DOHH2 (cell line): ENCODE data around the gene RPL21.
A peak's percentile ranks its signal among the peaks of the same experiment; 100 is the strongest.

ENCODE experiments used
- H3F3A ChIP-seq: fragments of 200-600 bp; sonication (generic), shearing (Covaris generic); 2 replicates; pipeline ENCODE4 v1.6.0; 2016; ENCODE audit warnings: antibody characterized with exemption, mild to moderate bottlenecking; ENCODE audit not compliant: control insufficient read depth, insufficient read depth
- H3K27ac ChIP-seq: fragments of 200-600 bp; sonication (generic); 2 replicates; pipeline ENCODE4 v1.5.1; 2014; ENCODE audit warnings: low read depth, mild to moderate bottlenecking, low read length, moderate library complexity
- H3K27me3 ChIP-seq: fragments of 200-600 bp; sonication (generic); 2 replicates; pipeline ENCODE4 v1.6.1; 2014; ENCODE audit warnings: mild to moderate bottlenecking, low read length, mixed read lengths; ENCODE audit not compliant: control insufficient read depth
- H3K36me3 ChIP-seq: fragments of 200-600 bp; sonication (generic); 2 replicates; pipeline ENCODE4 v1.6.1; 2014; ENCODE audit warnings: mild to moderate bottlenecking, low read length, moderate library complexity, mixed read lengths; ENCODE audit not compliant: control insufficient read depth
- H3K4me1 ChIP-seq: fragments of 200-600 bp; sonication (generic); 2 replicates; pipeline ENCODE4 v1.6.1; 2014; ENCODE audit warnings: mild to moderate bottlenecking, low read length, mixed read lengths; ENCODE audit not compliant: control insufficient read depth
- H3K4me2 ChIP-seq: fragments of 200-600 bp; sonication (generic); 2 replicates; pipeline ENCODE4 v1.6.0; 2014; ENCODE audit warnings: mild to moderate bottlenecking, low read length, moderate library complexity
- H3K4me3 ChIP-seq: fragments of 200-600 bp; sonication (generic); 2 replicates; pipeline ENCODE4 v1.5.1; 2014; ENCODE audit warnings: mild to moderate bottlenecking, low read length, mixed read lengths
- H3K79me2 ChIP-seq: fragments of 200-600 bp; sonication (generic); 2 replicates; pipeline ENCODE4 v1.6.1; 2014; ENCODE audit warnings: mild to moderate bottlenecking, low read length, mixed read lengths; ENCODE audit not compliant: control insufficient read depth
- H3K9me2 ChIP-seq: fragments of 200-600 bp; sonication (generic); replicated peaks from 2 replicates; pipeline ENCODE4 v1.6.1; 2014; ENCODE audit warnings: mild to moderate bottlenecking, low read length, mixed read lengths; ENCODE audit not compliant: control insufficient read depth
- H3K9me3 ChIP-seq: fragments of 200-600 bp; sonication (generic); 2 replicates; pipeline ENCODE4 v1.6.1; 2014; ENCODE audit warnings: antibody characterized with exemption, low read length, mixed read lengths; ENCODE audit not compliant: control insufficient read depth, insufficient read depth
- H4K20me1 ChIP-seq: fragments of 200-600 bp; sonication (generic); 2 replicates; pipeline ENCODE4 v1.6.0; 2014; ENCODE audit warnings: low read depth, mild to moderate bottlenecking, antibody characterized with exemption, low read length, moderate library complexity; ENCODE audit not compliant: control insufficient read depth, insufficient read depth
- EZH2phosphoT487 ChIP-seq: fragments of 200-600 bp; sonication (generic); IDR thresholded peaks from 2 replicates; pipeline ENCODE4 v1.6.1; 2017; ENCODE audit warnings: borderline replicate concordance, mild to moderate bottlenecking, antibody characterized with exemption, low read length, moderate library complexity, mixed read lengths
- TF ChIP-seq, protein P1 (sequence below): fragments of 200-600 bp; sonication (generic); IDR thresholded peaks from one replicate; pipeline ENCODE4 v1.5.1; 2014; ENCODE audit warnings: antibody characterized with exemption, mild to moderate bottlenecking, low read depth, low read length; ENCODE audit not compliant: poor library complexity, severe bottlenecking

The RPL21 gene

GRCh38 chr13:27293076-27293691, 41.8 kb downstream of the RPL21 start:
- Histone ChIP-seq H3K27me3 (no peaks in the 10 kb centered on the region), H3F3A (peaks cover 38% of the 10 kb centered on the region), H3K36me3 (no peaks in the 10 kb centered on the region), H3K27ac (peak overlapping the region; percentile 98), H3K79me2 (no peaks in the 10 kb centered on the region), H3K4me2 (peak overlapping the region; percentile 84), H4K20me1 (no peaks in the 10 kb centered on the region), H3K4me1 (peaks cover 95% of the 10 kb centered on the region), H3K9me2 (no peaks in the 10 kb centered on the region), H3K4me3 (peak overlapping the region; percentile 66), H3K9me3 (no peaks in the 10 kb centered on the region)
- TF ChIP-seq EZH2phosphoT487, result no peak
- TF ChIP-seq, protein P1, sequence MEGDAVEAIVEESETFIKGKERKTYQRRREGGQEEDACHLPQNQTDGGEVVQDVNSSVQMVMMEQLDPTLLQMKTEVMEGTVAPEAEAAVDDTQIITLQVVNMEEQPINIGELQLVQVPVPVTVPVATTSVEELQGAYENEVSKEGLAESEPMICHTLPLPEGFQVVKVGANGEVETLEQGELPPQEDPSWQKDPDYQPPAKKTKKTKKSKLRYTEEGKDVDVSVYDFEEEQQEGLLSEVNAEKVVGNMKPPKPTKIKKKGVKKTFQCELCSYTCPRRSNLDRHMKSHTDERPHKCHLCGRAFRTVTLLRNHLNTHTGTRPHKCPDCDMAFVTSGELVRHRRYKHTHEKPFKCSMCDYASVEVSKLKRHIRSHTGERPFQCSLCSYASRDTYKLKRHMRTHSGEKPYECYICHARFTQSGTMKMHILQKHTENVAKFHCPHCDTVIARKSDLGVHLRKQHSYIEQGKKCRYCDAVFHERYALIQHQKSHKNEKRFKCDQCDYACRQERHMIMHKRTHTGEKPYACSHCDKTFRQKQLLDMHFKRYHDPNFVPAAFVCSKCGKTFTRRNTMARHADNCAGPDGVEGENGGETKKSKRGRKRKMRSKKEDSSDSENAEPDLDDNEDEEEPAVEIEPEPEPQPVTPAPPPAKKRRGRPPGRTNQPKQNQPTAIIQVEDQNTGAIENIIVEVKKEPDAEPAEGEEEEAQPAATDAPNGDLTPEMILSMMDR, result no peak

DNA sequence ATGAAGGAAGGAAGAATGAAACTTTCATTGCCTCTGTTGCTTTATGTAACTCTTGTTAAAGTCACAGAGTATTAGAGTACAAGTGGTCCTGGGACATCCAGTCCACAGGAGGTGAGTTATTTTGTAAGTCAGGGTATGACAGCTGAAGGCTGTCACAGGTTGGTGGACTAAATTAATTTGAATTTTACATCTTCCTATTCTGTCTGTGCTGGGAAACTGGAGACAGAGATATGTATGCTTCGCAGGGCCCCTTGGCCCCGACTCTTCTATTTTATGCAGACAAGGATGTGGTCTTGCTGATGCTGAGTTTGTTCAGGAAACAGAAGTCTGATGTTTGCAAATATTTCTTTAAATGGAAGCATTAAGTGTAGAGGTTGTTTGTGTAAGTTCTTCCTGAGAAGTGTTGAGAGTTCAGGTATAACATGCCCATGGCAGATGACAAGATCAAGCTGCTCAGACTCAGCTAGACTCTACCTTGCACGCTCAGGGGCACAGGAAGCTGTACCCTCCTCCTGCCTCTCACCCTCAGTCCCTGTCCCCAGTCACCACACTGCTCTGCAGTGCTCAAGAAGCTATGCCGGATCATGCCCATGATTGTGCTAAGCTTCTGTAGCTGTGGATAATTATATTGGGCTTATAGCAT, 42.6 kb downstream of the RPL21 start:
- H3K79me2 ChIP-seq, result no peaks in the 10 kb centered on the region
- H3K9me2 ChIP-seq, result no peaks in the 10 kb centered on the region
- H3K9me3 ChIP-seq, result no peaks in the 10 kb centered on the region
- no peaks in the 10 kb centered on the region for H3K36me3 ChIP-seq
- peak overlapping the region; percentile 98 for H3K27ac ChIP-seq
- peak overlapping the region; percentile 84 for H3K4me2 ChIP-seq
- peaks cover 93% of the 10 kb centered on the region for H3K4me1 ChIP-seq
- peaks cover 35% of the 10 kb centered on the region for H3F3A ChIP-seq
- no peaks in the 10 kb centered on the region for H4K20me1 ChIP-seq
- peak overlapping the region; percentile 66 for H3K4me3 ChIP-seq
- TF ChIP-seq, protein P1, result no peak
- TF ChIP-seq EZH2phosphoT487, result no peak
- no peaks in the 10 kb centered on the region for H3K27me3 ChIP-seq

GRCh38 chr13:27295096-27295495, 43.7 kb downstream of the RPL21 start:
- no peaks in the 10 kb centered on the region for H3K9me2 ChIP-seq
- H3F3A ChIP-seq, result peaks cover 35% of the 10 kb centered on the region
- H3K4me3 ChIP-seq, result peak overlapping the region; percentile 66
- H3K36me3 ChIP-seq, result no peaks in the 10 kb centered on the region
- H3K27me3 ChIP-seq, result no peaks in the 10 kb centered on the region
- H3K4me2 ChIP-seq, result peak overlapping the region; percentile 84
- no peaks in the 10 kb centered on the region for H3K79me2 ChIP-seq
- peak overlapping the region; percentile 98 for H3K27ac ChIP-seq
- no peaks in the 10 kb centered on the region for H4K20me1 ChIP-seq
- TF ChIP-seq EZH2phosphoT487, result no peak
- TF ChIP-seq, protein P1, result no peak
- H3K9me3 ChIP-seq, result no peaks in the 10 kb centered on the region
- peaks cover 88% of the 10 kb centered on the region for H3K4me1 ChIP-seq
